HEK293 (cell line): ENCODE measurements around the gene BRMS1.

Experiments
- CTCF ChIA-PET: fragments of 350-600 bp; formaldehyde crosslinking; extraction: SDS; loops from one replicate; lab custom pipeline; 2021; ENCODE audit warnings: antibody characterized with exemption; lab: Yijun Ruan, JAX
- POLR2A ChIA-PET: fragments of 300-600 bp; formaldehyde crosslinking; extraction: SDS; loops from one replicate; lab custom pipeline; 2020; ENCODE audit warnings: antibody characterized with exemption, inconsistent platforms; lab: Yijun Ruan, JAX
- H3K27ac ChIP-seq: fragments of 200-500 bp; sonication (Bioruptor generic); 2 replicates; pipeline ENCODE4 v1.5.1; 2014; ENCODE audit warnings: low read depth, low read length, control low read depth, inconsistent platforms; ENCODE audit errors: extremely low read depth
- H3K36me3 ChIP-seq, 2 experiments: fragments of 200-500 bp in 1 of 2; sonication (Bioruptor generic) in 1 of 2; 1 replicate in 1 of 2; 2 replicates in 1 of 2; pipeline ENCODE4 v1.5.1; 2014 to 2017; ENCODE audit warnings: inconsistent platforms in 2 of 2, low read length in 2 of 2; ENCODE audit not compliant: control insufficient read depth in 2 of 2, insufficient read depth in 1 of 2
- H3K4me1 ChIP-seq: fragments of 200-500 bp; sonication (Bioruptor generic); 2 replicates; pipeline ENCODE4 v1.5.1; 2014; ENCODE audit warnings: mild to moderate bottlenecking, low read length, inconsistent platforms; ENCODE audit not compliant: control insufficient read depth, insufficient read depth
- H3K4me3 ChIP-seq: 2 replicates; pipeline ENCODE4 v1.5.1; 2011; ENCODE audit warnings: low read depth, mild to moderate bottlenecking, control low read depth, low read length, moderate library complexity
- H3K9me3 ChIP-seq: fragments of 200-500 bp; sonication (Bioruptor generic); 2 replicates; pipeline ENCODE4 v1.5.1; 2014; ENCODE audit warnings: low read depth, low read length, inconsistent platforms; ENCODE audit not compliant: control insufficient read depth, insufficient read depth
- GLI4 ChIP-seq: fragments of 450-650 bp; formaldehyde crosslinking; IDR thresholded peaks from 2 replicates; pipeline ENCODE4 v1.5.1; 2016; ENCODE audit warnings: missing biosample characterization, missing genetic modification characterization
- HOXA7 ChIP-seq: sonication (generic); formaldehyde crosslinking; IDR thresholded peaks from 2 replicates; pipeline ENCODE4 v1.8.1; 2022; ENCODE audit warnings: missing genetic modification reagents, borderline replicate concordance
- HOXC10 ChIP-seq: sonication (generic); formaldehyde crosslinking; IDR thresholded peaks from 2 replicates; pipeline ENCODE4 v1.8.1; 2023; ENCODE audit warnings: mild to moderate bottlenecking, missing genetic modification reagents
- IKZF3 ChIP-seq: fragments of 450-650 bp; IDR thresholded peaks from 2 replicates; pipeline ENCODE4 v1.5.0; 2018; ENCODE audit warnings: missing biosample characterization, mild to moderate bottlenecking, missing genetic modification characterization, moderate library complexity
- PATZ1 ChIP-seq: fragments of 450-650 bp; formaldehyde crosslinking; IDR thresholded peaks from 2 replicates; pipeline ENCODE4 v1.5.1; 2016; ENCODE audit warnings: missing biosample characterization, missing genetic modification characterization
- SALL2 ChIP-seq: fragments of 450-650 bp; formaldehyde crosslinking; IDR thresholded peaks from 2 replicates; pipeline ENCODE4 v1.5.0; 2017; ENCODE audit warnings: missing biosample characterization, mild to moderate bottlenecking, missing genetic modification characterization, borderline replicate concordance
- TCF7L2 ChIP-seq: IDR thresholded peaks from 2 replicates; pipeline ENCODE4 v1.6.1; 2011; ENCODE audit warnings: low read depth, mild to moderate bottlenecking, inconsistent platforms, low read length, moderate library complexity, borderline replicate concordance
- ZNF169 ChIP-seq: fragments of 450-650 bp; formaldehyde crosslinking; IDR thresholded peaks from 2 replicates; pipeline ENCODE4 v1.5.1; 2016; ENCODE audit warnings: missing biosample characterization, missing genetic modification characterization
- ZNF174 ChIP-seq: fragments of 450-650 bp; formaldehyde crosslinking; IDR thresholded peaks from 2 replicates; pipeline ENCODE4 v1.5.0; 2017; ENCODE audit warnings: missing biosample characterization, mild to moderate bottlenecking, missing genetic modification characterization
- ZNF18 ChIP-seq: fragments of 450-650 bp; formaldehyde crosslinking; IDR thresholded peaks from 2 replicates; pipeline ENCODE4 v1.5.1; 2016; ENCODE audit warnings: missing biosample characterization, missing genetic modification characterization
- ZNF274 ChIP-seq, 2 experiments: fragments of 200-500 bp in 1 of 2; fragments of 450-650 bp in 1 of 2; sonication (Bioruptor generic) in 1 of 2; formaldehyde crosslinking in 1 of 2; IDR thresholded peaks; 2 replicates each; pipeline versions ENCODE4 v1.5.1 to v1.6.1; 2014 to 2016; ENCODE audit warnings: borderline replicate concordance in 1 of 2, inconsistent platforms in 1 of 2, low read length in 1 of 2, missing biosample characterization in 1 of 2, missing genetic modification characterization in 1 of 2
- ZNF366 ChIP-seq: fragments of 450-650 bp; formaldehyde crosslinking; conservative IDR thresholded peaks from 2 replicates; pipeline ENCODE4 v1.5.1; 2016; ENCODE audit warnings: missing biosample characterization, missing genetic modification characterization
- ZNF404 ChIP-seq: fragments of 450-650 bp; formaldehyde crosslinking; IDR thresholded peaks from 2 replicates; pipeline ENCODE4 v1.5.1; 2017; ENCODE audit warnings: missing biosample characterization, missing genetic modification characterization
- ZNF488 ChIP-seq: fragments of 450-650 bp; formaldehyde crosslinking; IDR thresholded peaks from 2 replicates; pipeline ENCODE4 v1.5.1; 2016; ENCODE audit warnings: missing biosample characterization, missing genetic modification characterization
- ZNF658 ChIP-seq: fragments of 450-650 bp; formaldehyde crosslinking; IDR thresholded peaks from 2 replicates; pipeline ENCODE4; 2016; ENCODE audit warnings: missing biosample characterization, missing genetic modification characterization
- ZNF707 ChIP-seq: fragments of 450-650 bp; formaldehyde crosslinking; IDR thresholded peaks from 2 replicates; pipeline ENCODE4 v1.5.1; 2016; ENCODE audit warnings: missing biosample characterization, missing genetic modification characterization
- ZNF843 ChIP-seq: fragments of 450-650 bp; formaldehyde crosslinking; IDR thresholded peaks from 2 replicates; pipeline ENCODE4 v1.5.1; 2016; ENCODE audit warnings: missing biosample characterization, missing genetic modification characterization
- TF ChIP-seq, protein P1 (sequence below): fragments of 450-650 bp; formaldehyde crosslinking; IDR thresholded peaks from 2 replicates; pipeline ENCODE4 v1.5.1; 2016; ENCODE audit warnings: missing biosample characterization, missing genetic modification characterization
- TF ChIP-seq, protein P2 (sequence below): fragments of 450-650 bp; formaldehyde crosslinking; IDR thresholded peaks from 2 replicates; pipeline ENCODE4 v1.5.1; 2016; ENCODE audit warnings: missing biosample characterization, missing genetic modification characterization
- TF ChIP-seq, protein P3 (sequence below): sonication (generic); formaldehyde crosslinking; IDR thresholded peaks from 2 replicates; pipeline ENCODE4 v1.8.1; 2022; ENCODE audit warnings: mild to moderate bottlenecking, moderate library complexity, missing genetic modification reagents

Gene BRMS1

DNA sequence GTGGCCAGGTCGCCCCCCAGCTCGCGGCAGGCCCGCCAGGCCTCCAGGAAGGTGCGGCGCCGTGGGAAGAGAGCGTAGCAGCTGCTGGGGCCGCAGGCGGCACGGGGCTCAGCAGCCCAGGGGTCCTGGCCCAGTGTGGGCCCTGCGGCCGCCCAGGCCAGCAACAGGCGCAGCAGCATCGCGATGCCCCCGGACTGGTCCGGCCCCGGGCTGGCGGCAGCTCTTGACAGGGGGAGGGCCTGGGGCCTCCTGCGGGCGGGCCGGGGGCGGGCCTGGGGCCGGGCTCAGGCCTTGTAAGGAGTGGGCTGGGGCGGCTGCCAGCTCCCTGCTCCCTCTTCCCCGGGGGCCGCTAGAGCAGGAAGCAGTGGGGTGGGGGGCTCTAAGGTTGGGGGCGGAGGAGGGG is 28.1 kb downstream of the BRMS1 start, which contains the start of gene CD248:
CD248 (minus strand) TSS at position 196 of the 403 bp plus-strand sequence; CDS start at position 179, 17 bp downstream.
- TF ChIP-seq, protein P1, sequence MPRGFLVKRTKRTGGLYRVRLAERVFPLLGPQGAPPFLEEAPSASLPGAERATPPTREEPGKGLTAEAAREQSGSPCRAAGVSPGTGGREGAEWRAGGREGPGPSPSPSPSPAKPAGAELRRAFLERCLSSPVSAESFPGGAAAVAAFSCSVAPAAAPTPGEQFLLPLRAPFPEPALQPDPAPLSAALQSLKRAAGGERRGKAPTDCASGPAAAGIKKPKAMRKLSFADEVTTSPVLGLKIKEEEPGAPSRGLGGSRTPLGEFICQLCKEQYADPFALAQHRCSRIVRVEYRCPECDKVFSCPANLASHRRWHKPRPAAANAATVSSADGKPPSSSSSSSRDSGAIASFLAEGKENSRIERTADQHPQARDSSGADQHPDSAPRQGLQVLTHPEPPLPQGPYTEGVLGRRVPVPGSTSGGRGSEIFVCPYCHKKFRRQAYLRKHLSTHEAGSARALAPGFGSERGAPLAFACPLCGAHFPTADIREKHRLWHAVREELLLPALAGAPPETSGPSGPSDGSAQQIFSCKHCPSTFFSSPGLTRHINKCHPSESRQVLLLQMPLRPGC = no peak
- no peak for TF ChIP-seq ZNF707 (tag by site-specific recombination)
- TF ChIP-seq ZNF18 (tag by site-specific recombination) = no peak
- no peak for TF ChIP-seq ZNF658 (tag by site-specific recombination)
- no peak for TF ChIP-seq ZNF274 (IDR thresholded peaks at IDR 0.05; ENCODE audit: low read length)
- TF ChIP-seq ZNF274 (tag by site-specific recombination; IDR thresholded peaks at IDR 0.05; ENCODE audit: borderline replicate concordance) = no peak
- no peak for TF ChIP-seq SALL2 (tag by site-specific recombination)
- no peak for TF ChIP-seq ZNF404 (tag by site-specific recombination)
- no peak for TF ChIP-seq TCF7L2
- no peak for TF ChIP-seq ZNF488 (tag by site-specific recombination)
- TF ChIP-seq IKZF3 (tag by site-specific recombination) = no peak
- TF ChIP-seq GLI4 (tag by site-specific recombination) = no peak
- TF ChIP-seq ZNF366 = no peak
- TF ChIP-seq ZNF169 (tag by site-specific recombination) = no peak
- no peak for TF ChIP-seq PATZ1 (tag by site-specific recombination)
- TF ChIP-seq, protein P2, sequence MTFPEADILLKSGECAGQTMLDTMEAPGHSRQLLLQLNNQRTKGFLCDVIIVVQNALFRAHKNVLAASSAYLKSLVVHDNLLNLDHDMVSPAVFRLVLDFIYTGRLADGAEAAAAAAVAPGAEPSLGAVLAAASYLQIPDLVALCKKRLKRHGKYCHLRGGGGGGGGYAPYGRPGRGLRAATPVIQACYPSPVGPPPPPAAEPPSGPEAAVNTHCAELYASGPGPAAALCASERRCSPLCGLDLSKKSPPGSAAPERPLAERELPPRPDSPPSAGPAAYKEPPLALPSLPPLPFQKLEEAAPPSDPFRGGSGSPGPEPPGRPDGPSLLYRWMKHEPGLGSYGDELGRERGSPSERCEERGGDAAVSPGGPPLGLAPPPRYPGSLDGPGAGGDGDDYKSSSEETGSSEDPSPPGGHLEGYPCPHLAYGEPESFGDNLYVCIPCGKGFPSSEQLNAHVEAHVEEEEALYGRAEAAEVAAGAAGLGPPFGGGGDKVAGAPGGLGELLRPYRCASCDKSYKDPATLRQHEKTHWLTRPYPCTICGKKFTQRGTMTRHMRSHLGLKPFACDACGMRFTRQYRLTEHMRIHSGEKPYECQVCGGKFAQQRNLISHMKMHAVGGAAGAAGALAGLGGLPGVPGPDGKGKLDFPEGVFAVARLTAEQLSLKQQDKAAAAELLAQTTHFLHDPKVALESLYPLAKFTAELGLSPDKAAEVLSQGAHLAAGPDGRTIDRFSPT (tag by site-specific recombination) = no peak
- no peak for TF ChIP-seq ZNF174 (tag by site-specific recombination)
- no peak for TF ChIP-seq HOXC10 (CRISPR knock-in tag)
- TF ChIP-seq ZNF843 (tag by site-specific recombination) = no peak
- TF ChIP-seq, protein P3, sequence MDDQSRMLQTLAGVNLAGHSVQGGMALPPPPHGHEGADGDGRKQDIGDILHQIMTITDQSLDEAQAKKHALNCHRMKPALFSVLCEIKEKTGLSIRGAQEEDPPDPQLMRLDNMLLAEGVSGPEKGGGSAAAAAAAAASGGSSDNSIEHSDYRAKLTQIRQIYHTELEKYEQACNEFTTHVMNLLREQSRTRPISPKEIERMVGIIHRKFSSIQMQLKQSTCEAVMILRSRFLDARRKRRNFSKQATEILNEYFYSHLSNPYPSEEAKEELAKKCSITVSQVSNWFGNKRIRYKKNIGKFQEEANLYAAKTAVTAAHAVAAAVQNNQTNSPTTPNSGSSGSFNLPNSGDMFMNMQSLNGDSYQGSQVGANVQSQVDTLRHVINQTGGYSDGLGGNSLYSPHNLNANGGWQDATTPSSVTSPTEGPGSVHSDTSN (CRISPR knock-in tag) = no peak
- TF ChIP-seq HOXA7 (CRISPR knock-in tag) = no peak
- H3K4me3 ChIP-seq = no peak within 1 kb of the TSS
- no peaks in the 10 kb centered on the region for H3K4me1 ChIP-seq
- no peak within 1 kb of the TSS for H3K27ac ChIP-seq
- no peaks in the 10 kb centered on the region for H3K9me3 ChIP-seq
- ChIA-PET CTCF (interaction anchor here (0.7 kb wide), 1 partner anchor 10 kb away, joined by 3 read pairs; no protein-coding TSS in a partner anchor), POLR2A (interaction anchor here (0.6 to 1.2 kb wide), 2 partner anchors 19 to 102 kb away, joined by 3 read pairs; partner anchors contain the start of gene RIN1)
- no peaks in the 10 kb centered on the region for H3K36me3 ChIP-seq
